D341Med (cell line): ENCODE data around the gene KRTCAP3.
"Not testable (repeated sequence)": the region's sequence is repeated elsewhere in the genome, so short reads cannot be mapped to it uniquely, and the experiment has no call there.

Source experiments
- DNase-seq: peaks from one replicate; pipeline ENCODE4 v3.0.0; 2012; ENCODE audit warnings: low spot score

KRTCAP3 gene, protein sequence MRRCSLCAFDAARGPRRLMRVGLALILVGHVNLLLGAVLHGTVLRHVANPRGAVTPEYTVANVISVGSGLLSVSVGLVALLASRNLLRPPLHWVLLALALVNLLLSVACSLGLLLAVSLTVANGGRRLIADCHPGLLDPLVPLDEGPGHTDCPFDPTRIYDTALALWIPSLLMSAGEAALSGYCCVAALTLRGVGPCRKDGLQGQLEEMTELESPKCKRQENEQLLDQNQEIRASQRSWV

DNA sequence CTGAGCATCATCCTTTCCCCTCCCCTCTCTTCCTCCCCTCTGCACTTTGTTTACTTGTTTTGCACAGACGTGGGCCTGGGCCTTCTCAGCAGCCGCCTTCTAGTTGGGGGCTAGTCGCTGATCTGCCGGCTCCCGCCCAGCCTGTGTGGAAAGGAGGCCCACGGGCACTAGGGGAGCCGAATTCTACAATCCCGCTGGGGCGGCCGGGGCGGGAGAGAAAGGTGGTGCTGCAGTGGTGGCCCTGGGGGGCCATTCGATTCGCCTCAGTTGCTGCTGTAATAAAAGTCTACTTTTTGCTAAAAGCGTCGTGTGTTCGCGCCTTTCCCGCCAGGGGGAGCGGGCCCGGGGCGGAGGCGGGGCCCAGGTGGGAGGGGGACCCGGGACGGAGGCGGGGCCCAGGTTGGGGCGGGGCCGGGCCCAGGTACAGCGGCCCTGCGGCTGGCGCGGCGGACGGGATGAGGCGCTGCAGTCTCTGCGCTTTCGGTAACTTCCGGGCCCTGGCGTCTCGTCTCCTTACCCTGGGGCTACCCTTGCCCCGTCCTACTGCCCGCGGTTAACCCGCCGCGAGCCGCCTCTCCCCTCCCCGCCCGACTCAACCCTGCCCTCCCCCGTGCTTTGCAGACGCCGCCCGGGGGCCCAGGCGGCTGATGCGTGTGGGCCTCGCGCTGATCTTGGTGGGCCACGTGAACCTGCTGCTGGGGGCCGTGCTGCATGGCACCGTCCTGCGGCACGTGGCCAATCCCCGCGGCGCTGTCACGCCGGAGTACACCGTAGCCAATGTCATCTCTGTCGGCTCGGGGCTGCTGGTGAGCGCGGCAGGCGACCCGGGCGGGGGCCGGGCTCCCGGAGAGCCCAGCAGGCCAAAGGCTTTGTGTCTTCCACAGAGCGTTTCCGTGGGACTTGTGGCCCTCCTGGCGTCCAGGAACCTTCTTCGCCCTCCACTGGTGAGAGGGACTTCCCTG is at the start of gene KRTCAP3:
TSS of gene KRTCAP3 (plus strand) at position 424 of the 962 bp plus-strand sequence. CDS start at position 456, 32 bp downstream.
- DNase-seq = peak; percentile 41

DNA sequence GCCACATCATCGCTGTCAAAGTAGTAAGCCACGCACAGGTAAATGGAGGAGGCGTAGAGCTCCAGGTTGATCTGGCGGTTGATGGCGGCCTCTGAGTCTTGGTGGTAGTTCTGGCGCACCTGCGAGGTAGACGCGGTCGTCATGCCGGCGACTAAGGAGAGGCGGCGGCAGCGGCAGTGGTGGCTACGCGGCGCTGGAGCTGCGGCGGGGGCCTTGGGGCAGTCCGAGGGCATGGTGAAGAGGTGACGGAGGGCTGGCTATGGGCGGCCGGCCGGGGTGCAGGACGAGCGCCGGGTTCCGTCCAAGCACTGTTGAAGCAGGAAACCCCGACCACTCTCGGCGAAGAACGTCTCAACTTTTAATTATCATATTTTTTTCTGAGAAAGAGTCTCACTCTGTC is 49.0 kb upstream of the KRTCAP3 start:
- DNase-seq = no peak

DNA sequence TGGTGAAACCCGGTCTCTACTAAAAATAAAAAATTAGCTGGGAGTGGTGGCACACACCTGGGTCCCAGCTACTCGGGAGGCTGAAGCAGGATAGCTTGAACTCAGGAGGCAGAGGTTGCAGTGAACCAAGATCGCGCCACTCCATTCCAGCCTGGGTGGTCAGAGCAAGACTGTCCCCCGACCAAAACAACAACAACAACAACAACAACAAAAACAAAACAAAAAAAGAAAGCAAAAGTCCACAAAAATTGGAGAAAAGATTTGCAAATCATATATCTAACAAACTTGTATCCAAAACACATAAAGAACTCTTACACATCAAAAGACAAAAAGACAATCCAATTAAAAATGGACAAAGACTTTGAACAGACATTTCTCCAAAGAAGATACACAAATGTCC is 43.2 kb upstream of the KRTCAP3 start:
- no peak for DNase-seq

DNA sequence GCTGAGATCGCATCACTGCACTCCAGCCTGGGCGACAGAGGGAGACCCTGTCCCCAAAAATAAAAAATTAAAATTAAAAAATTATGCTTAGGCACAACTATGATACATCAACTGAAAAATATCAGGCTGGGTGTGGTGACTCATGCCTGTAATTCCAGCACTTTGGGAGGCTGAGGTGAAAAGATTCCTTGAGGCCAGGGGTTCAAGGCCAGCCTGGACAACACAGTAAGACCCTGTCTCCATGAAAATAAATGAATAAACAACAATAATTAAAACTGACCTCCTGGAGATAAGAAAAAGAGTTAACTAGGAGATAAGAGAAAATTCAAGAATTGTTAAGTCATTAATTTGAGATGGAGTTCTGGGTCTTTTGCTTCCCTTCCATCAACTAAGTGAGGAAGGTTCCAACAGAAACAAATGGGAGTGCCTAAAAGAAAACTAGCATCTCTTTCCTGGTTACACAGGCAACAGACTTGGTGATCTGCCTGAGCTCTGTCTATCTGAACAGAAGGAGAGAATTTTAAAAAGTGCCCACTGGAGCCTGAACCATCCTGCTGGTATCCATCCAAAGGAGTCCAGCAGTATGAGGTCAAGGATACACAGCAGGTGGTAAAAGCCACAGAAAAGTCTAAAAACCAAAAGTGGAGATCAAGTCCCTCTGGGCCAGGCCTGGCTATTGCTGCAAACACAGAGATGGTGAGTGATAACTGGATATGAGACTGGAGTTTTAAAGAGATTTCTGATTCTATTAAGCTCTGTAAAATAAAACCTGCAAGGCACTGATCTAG is 41.6 kb upstream of the KRTCAP3 start:
- DNase-seq = no peak

DNA sequence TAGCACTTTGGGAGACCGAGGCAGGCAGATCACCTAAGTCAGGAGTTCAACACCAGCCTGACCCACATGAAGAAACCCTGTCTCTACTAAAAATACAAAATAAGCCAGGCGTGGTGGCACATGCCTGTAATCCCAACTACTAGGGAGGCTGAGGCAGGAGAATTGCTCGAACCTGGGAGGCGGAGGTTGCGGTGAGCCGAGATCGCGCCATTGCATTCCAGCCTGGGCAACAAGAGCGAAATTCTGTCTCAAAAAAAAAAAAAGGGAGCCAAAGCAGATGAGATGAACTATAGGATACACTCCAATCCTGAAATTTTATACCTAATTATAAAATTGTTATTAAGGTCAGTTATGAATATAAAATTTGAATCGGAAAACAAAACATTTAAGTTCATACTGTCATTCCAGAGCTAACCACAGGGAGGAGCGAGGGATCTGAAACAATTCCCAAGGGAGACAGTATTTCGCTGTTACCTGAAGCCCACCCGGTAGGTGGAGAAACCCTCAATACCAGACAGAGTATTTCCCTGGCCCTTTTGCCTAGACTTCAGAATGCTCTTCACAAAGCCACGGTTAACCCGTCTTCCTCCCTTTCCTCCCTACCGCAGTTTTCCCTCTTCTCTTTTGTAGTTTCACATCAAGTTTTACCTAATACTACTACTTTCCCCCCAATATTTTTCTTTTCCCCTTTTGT is 34.2 kb upstream of the KRTCAP3 start:
- DNase-seq = peak; percentile 63

DNA sequence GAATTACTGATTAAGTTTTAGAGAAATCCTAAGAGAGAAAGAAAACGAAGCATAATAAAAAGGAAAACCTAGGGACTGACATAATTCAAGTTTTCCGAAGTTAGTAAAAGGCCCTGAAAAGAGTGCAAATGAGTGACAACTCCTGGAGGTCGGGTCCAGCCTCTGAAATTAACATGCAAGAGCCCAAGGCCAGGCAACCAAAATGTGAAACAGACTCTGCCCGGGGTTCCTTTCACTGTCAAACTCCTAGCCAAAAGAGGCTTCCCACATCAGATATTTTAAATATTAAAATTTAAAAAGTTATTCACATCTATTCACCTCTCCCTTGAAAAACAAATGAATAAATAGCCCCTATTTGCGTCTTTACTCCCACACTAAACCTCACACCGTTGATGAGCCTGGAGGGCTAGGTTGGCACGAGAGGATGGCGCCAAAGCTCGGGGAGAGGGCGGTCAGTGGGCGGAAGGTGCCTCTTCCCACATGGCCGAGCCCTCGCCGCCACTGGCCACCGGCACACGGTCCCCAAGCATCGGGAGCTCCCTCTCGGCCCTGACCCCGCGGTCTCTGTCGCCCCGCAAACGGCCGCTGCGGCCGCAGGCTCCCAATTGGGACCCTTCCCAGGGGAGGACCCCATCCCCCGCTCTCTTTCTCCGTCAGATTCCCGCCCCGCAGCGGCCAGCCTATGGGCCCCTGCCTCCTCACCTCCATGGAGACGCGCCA is 33.4 kb upstream of the KRTCAP3 start:
- DNase-seq = peak; percentile 22

DNA sequence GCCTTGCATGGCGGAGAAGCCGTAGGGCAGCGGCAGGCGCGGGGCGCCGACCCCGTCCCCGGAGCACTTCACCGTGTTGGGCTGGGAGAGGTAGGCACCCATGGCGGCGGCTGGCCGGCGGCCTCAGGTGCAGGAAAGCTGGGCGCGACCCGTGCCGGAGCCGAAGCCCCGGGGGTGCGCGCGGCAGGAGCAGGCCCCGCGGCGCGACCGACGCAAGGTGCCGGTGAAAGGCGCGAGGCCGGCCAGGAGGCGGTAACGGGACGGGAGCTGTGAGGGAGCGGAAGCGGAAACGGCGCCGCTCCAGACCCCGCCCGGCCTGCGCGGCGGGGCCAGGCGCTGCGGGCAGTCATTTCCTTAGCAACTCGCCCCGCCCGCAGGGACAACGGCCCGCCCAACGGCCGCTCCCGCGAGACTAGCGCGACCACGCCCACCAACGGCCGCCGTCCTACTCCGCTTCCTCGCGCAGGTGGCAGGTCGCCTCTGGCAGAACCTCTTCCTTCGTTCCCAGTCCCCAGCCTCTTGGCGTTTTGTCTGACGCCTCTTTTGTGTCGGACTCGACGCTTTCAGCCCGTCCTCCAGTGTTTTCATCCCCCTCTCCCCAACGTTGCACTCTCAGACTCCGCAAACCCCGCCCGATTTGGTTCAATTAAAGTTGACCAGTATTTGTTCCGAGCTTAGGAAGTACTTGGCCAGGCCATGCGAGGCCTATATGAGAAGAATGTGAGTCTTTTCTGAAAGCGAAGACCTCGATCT is 32.7 kb upstream of the KRTCAP3 start, which contains the start of gene PPM1G:
TSS of gene PPM1G (minus strand) at position 271 of the 753 bp plus-strand sequence. CDS start at position 102, 169 bp downstream.
- DNase-seq = peak; percentile 98

DNA sequence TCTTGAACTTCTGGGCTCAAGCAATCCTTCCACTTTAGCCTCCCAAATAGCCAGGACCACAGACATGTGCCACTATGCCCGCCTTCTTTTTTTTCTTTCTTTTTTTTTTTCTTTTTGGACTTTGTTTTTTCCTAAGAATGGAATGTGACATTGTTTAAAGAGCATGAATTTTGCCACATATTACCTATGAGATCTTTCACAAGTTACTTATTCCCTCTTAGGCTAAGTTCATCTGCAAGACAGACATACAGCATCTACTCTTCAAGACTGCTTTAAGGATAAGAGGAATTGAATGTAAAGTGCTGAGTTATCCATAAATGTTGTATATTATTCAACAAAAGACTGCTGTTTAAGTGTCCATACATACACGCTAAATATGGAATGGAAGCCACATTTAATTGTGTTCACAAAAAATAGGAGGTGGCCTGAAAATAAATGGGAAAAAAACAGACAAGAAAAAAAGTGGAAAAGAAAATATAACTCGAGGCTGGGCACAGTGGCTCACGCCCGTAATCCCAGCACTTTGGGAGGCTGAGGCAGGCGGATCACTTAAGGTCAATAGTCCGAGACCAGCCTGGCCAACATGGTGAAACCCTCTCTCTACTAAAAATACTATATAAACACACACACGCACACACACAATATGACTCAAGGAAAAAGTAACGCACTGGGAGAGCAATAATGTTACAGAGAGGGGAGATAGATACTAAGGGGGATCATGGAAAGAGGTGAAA is 29.6 kb upstream of the KRTCAP3 start:
- no peak for DNase-seq

DNA sequence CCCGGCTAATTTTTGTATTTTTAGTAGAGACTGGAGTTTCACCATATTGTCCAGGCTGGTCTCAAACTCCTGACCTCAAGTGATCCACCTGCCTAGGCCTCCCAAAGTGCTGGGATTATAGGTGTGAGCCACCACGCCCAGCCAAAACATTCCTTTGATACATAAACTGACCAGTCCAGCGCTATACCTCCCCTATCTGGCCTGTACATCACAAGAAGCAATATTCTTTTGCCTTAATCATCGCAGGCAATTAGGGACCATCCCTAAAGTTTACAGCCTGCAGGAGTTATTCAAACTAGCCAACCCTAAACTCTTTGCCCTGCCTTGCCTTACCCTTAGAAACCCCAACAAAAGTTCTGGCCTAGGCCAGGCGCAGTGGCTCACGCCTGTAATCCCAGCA is 26.0 kb upstream of the KRTCAP3 start:
- no peak for DNase-seq

DNA sequence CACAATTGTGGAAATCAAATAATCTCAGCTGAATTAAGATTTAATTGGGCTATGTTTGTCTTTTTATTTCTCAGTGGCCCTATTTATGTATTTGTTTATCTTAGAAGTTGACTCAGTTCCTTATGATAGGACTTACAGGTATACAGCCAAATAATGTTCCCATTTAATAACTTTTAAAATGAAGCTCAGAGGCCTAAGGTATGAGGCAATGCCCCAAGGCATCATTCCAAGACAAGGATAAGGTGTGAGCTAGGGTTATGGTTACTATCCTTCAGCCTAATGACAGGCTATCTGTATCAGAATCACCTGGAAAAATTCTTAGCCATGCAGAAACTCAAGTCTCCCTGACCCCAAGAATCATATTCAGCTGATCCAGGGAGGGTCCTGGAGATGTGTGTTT is 21.2 kb upstream of the KRTCAP3 start:
- DNase-seq = no peak

DNA sequence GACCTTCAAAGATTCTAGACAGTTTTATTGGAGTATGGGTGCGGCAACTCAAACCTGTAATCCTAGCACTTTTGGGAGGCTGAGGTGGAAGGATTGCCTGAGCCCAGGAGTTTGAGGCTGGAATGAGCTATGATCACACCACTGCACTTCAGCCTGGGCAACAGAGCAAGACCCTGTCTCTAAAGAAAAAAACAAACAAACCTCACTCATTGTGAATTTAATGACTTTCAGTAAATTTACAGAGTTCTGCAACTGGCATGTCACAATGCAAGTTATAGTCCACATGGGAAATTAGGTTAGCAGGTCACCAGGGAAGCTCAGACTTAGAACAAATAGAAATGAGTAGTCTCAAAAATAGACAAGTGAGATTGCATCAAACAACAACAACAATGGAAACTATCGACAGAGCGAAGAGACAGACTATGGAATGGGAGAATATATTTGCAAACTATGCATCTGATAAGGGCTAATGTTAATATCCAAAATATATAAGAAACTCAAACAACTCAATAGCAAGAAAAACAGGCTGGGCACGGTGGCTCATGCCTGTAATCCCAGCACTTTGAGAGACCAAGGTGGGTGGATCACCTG is 20.4 kb upstream of the KRTCAP3 start:
- no peak for DNase-seq

DNA sequence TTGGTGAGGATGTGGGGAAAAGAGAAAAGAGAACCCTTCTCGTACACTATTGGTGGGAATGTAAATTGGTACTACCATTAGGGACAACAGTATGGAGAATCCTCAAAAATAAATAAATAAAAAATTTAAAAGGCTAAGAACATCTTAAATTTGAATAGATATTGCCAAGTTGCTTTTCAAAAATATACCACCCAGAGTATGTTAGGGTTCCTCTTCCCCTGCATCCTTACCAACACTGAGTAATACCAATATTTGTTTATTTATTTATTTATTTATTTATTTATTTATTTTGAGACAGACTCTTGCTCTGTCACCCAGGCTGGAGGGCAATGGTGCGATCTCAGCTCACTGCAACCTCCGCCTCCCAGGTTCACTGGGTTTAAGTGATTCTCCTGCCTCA is 19.2 kb upstream of the KRTCAP3 start:
- no peak for DNase-seq

DNA sequence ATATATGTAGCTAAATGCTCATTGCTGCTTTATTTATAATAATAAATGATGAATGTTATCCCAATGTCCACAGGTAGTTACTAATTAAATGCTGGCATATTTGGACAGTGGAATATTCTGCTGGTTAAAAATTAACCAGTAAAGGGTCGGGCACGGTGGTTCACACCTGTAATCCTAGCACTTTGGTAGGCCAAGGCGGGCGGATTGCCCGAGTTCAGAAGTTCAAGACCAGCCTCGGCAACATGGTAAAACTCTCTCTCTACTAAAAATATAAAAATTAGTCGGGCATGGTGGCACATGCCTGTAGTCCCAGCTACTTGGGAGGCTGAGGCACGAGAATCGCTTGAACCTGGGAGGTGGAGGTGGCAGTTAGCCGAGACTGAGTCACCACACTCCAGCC is 17.1 kb upstream of the KRTCAP3 start:
- DNase-seq = not testable (repeated sequence)

DNA sequence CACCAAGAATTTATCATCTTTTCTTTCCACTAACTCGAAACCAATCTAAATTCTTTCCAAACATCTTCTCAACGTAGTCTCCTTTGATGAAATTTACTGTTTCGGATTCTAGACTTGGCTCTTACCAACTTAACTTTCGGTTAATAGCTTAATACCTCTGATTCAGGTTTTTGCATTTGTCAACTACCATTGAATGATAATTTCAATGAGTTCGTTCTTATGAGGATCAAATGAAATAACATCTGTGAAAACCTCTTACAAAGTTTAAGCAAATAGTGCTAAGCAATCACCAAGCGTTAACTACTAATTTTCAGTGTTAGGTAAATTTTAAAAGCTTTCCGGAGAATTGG is 14.3 kb upstream of the KRTCAP3 start:
- no peak for DNase-seq

DNA sequence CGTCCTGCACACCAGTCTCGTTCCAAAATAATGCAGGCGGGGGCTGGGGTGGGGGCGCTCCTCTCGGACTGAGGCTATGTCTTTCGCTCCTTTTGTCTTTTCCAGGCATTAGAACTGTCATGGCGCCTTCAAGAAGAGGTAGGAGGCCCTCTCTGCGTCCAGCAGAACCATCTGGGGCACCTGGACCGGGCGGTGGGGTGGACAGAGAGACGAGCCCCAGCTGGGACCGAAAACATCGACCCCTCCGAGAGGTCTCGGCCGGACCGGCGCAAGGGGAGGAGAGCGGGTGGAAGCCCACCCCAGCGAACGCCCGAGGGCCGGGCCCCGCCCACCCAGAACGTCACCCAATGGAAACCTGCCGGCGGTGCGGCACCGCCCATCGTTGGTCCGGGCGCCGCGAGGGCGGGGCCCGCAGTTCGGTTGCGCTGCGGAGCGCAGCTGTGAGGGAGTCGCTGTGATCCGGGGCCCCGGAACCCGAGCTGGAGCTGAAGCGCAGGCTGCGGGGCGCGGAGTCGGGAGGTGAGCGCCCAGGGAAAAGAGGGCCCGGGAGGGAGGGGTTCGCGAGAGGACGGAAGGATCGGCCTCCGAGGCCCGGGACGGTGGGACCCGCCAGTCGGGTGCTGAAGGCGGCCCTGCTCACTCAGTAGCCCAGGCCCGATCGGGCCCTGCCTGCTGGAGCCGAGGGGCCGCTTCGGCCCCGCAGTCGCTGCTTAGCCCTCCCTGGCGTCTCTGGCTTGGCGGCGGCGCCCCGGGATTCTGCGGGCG is 13.8 kb upstream of the KRTCAP3 start, which contains the start of gene NRBP1:
TSS of gene NRBP1 (plus strand) at position 419 of the 765 bp plus-strand sequence. CDS start 4,643 bp downstream, outside the sequence.
- DNase-seq = peak; percentile 94

DNA sequence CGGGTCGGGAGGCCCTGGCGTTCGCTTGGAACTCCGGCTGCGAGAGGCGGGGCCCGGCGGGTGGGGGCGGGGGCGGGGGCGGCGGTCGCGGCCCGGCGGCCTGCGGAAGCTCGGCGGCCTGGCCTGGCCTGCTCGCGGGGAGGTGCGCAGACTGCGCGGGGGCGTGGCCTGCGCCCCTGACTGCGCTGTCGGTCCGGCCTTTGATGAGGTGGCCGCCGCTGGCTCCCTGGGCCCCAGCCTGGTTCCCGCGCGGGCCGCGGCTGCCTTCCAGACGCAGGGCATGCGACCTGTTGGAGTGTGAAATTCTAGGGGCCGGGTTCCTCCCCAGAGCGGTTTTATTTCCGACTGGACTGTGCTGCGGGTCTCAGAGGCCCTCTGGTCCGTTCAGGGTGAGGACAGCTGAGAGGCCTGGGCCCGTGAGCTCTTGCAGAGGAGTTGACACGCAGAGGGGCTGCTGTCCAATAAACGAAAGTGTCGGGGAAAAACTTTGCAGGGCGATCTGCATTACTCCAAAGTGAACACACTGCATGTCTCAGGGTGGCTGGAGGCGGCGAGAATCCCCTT is 13.1 kb upstream of the KRTCAP3 start:
- DNase-seq = peak; percentile 89

DNA sequence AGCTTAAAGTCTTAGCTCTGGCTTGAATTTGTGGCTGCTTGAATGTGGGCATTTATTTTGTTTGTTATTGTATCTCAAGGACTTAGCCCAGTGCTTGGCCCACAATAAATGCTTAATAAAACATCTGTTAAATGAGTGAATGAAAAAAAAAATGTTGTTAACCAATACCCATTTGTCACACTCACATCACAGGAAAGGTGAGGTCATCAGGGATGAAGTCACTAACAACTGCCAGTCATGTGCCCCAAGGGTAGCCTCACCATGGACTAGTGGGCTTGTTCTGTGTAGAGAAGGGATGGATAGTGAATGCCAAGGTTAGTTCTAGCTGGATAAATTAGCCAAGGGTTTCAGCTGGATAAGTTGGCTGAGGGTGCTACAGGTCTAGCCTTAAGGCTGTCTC is 10.8 kb upstream of the KRTCAP3 start:
- DNase-seq = no peak

DNA sequence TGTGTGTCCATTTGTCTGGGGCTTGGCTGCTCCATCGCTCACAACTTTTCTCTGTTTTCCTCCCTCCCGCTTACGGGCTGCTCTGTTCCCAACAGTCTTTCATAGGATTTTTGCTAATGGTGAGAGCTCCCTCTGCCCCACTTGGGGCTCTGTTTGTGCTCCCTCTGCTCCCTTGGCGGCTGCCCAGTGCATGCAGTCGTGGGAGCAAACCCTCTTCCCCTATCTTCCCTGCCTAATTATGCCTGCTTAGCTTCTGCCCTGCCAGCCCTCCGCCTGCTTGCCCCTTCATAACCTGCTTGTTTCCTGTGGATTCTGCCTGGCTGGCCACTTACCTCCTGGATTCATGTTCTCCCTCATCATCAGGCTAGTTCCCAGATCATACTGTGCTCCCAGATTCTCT is 6.6 kb upstream of the KRTCAP3 start:
- DNase-seq = no peak
